Muscle of back (tissue), 11 donors: ENCODE measurements around the gene PRDX1. TPM values are rescaled to one million over a fixed set of nuclear protein-coding genes. Genes with fewer than 3 reads are reported as not detected.
"Not testable (repeated sequence)": the region's sequence is repeated elsewhere in the genome, so short reads cannot be mapped to it uniquely, and the experiment has no call there.

ENCODE experiments used
- DNase-seq, 3 donors: peaks; one replicate each; pipeline versions ENCODE4 v3.0.0 to v3.0.0-alpha.2; 2013
- polyA plus RNA-seq, 10 donors: library from polyadenylated mRNA; unstranded; fragments of 120-200 nt; gene quantifications; one replicate each; pipeline ENCODE4 v1.2.1, GENCODE V29; 2013; ENCODE audit not compliant: insufficient read length in 10 of 10

Gene PRDX1
- polyA plus RNA-seq, 10 donors = 151 to 220 (median 168) TPM

DNA sequence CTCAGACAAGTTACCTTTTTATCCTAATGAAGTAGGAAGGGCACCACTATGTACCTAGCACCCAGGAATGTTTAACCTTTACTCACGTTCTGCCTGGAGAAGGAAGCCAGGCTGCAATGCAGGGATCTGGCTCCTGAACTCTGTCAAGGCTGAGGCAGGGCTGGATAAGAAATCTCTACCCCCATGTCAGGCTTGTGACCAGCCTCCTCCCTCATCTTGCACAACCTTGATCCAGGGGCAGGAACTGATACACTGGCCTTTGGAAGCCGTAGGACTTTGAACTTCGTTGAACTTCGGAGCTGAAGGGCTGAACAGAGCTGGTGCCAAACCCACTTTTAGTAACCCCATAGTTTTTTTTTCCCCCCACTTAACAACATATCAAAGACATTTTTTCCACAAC, 20.9 kb upstream of the PRDX1 start:
- no peak for DNase-seq

DNA sequence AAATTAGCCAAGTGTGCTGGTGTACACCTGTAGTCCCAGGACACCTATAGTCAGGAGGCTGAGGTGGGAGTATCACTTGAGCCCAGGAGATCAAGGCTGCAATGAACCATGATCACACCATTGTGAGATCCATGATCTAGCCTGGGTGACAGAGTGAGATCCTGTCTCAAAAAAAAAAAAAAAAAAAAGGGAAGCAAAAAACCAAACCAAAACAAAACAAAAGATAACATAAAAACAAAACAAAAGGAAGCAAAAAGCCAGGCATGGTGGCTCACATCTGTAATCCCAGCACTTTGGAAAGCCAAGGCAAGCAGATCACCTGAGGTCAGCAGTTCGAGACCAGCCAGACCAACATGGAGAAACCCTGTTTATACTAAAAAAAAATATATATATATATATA, 19.5 kb upstream of the PRDX1 start:
- DNase-seq = no peak

DNA sequence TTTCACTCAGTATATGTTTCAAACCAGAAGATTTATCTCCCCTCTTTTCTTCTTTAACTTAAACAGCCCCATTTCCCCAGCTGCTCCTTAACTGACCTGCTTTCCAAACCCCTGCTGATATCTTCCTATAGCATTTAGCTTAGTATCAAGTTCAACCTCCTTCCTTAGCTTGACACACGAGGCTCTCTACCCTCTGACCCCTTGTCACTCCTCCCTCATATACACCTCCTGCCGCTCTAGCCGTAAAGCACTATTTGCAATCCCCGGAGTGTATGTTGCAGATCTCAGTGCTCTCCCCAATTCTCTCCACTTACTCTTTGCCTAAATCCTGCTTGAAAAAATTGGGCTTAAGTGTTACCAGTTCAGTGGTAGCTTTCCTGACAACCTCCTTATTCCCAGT, 15.2 kb upstream of the PRDX1 start:
- no peak for DNase-seq

DNA sequence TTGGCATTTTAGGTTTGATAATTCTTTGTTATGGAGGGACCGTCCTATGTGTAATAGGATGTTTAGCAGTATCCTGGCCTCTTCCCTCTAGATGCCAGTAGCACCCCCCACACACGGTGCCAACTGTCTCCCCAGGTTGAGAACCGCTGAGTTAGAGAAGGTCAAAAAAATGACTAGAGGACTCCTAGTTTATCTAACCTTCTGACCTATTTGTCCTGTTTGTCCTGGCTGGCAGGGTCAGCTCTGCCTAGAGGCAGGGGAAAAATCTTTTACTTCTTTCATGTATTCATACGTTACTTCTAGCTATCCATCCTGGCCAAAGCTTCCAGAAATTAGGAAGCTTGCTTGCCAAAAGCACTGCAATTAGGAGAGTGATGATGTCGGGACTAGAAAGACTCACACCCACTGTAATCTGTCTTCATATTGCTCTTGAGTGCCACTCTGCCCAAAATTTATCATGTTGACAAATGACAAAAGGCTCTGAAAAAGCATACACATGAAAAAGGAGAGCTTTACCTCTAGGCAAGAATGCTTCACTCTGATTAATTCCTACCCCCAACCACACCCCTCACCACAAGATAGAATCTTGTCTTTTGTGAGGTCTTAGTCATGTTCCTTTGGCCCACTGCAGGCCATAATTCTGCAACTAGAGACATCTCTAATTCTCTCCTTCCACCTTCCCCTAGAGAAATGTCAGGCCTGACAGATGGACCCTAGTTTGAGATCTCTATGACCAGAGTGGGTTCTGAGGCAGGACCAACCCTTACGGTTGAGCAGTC, 14.5 kb upstream of the PRDX1 start:
- DNase-seq = no peak

DNA sequence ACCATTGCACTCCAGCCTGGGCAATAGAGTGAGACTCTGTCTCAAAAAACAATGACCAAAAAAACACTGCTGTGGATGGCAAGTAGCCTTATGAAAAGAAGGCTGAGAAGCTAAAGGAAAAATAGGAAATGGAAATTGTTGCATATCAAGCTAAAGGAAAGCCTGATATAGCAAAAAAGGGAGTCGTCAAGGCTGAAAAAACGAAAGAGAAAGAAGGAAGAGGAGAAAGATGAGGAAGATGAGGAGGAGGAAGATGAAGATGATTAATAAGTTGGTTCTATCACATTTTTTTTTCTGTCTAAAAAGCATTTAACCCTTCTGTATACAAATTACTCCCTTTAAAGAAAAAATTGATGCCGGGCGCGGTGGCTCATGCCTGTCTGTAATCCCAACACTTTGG, 10.2 kb upstream of the PRDX1 start:
- DNase-seq = no peak

DNA sequence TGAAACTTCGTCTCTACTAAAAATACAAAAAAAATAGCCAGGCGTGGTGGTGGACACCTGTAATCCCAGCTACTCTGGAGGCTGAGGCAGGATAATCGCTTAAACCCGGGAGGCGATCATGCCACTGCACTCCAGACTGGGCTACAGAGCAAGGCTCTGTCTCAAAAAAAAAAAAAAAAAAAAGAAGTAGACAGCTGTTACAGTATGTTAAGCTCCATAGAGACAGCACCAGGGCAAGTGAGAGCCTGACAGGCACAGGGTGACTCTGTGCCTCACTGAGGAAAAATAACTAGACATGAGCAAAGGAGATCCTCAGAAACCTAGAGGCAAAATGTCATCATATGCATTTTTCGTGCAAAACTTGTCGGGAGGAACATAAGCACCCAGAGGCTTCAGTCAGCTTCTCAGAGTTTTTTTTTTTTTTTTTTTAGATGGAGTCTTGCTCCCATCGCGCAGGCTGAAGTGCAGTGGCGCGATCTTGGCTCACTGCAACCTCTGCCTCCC, 9.0 kb upstream of the PRDX1 start:
- no peak for DNase-seq

DNA sequence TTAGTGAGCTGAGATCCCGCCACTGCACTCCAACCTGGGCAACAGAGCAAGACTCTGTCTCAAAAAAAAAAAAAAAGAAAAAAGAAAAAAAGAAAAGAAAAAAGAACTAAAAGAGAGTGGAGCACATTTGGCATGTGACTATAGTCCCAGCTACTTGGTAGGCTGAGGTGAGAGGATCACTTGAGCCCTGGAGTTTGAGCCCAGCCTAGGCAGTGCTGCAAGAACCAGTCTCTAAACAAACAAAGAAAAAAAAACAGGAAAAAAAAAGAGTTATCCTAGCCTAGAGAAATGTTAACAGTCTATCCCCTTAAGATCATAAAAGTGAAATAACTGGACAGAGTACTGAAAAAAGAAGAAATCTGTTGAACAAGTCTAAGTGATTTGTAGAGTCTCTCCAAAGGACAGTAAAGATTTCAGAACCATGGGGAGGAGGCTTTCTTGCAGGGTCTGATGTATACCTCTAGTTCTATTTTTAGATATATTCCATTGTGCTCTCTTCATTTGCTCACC, 4.5 kb upstream of the PRDX1 start:
- DNase-seq = no peak

DNA sequence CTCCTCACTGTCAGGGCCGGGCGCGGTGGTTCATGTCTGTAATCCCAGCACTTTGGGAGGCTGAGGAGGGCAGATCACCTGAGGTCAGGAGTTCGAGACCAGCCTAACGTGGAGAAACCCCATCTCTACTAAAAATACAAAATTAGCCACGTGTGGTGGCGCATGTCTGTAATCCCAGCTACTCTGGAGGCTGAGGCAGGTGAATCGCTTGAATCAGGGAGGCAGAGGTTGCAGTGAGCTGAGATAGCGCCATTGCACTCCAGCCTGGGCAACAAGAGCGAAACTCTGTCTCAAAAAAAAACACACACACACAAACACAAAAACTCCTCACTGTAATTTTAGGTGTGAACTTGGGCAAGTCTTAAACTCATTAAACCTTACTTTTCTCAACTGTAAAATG, 2.3 kb upstream of the PRDX1 start:
- DNase-seq = not testable (repeated sequence)

DNA sequence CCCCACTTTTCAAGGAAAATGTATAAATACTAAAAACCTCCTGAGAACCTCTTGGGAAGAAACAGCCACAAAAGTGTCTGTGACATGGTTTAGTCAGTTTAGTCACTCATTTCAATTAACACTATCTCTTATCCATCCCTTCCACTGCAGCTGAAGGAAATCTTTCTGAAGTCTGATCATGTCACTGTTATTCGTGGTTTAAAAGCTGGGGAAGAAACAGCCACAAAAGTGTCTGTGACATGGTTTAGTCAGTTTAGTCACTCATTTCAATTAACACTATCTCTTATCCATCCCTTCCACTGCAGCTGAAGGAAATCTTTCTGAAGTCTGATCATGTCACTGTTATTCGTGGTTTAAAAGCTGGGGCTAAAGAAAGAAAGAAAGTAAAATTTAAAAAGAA, 1.8 kb upstream of the PRDX1 start:
- DNase-seq = not testable (repeated sequence)

DNA sequence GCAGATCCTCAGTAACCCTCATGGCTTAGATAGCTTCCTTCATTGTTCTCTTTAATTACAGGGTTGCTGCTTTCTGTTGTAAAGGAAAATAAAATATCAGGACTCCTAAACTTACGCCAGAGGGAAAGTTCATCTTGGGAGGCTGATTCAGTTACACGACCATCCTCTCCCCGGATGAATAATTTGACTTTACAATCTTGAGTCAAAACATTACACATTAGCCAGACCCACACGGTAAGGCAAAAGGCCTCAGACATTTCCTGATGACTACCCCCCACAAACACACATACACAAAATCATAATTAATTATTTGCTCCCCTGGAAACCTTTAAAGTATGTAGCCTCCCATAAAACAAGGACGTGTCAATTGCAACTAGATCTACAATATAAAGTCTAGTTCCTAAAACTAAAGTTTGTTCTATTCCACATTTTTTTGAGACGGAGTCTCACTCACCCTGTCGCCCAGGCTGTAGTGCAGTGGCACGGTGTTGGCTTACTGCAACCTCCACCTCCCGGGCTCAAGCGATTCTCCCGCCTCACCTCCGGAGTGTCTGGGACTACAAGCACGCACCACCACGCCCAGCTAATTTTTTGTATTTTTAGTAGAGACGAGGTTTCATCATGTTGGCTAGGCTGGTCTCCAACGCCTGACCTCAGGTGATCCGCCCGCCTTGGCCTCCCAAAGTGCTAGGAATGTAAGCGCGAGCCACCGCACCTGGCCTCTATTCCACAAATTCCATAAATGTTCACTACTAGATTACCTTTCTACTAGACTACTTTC, 830 bp upstream of the PRDX1 start:
- DNase-seq = no peak

DNA sequence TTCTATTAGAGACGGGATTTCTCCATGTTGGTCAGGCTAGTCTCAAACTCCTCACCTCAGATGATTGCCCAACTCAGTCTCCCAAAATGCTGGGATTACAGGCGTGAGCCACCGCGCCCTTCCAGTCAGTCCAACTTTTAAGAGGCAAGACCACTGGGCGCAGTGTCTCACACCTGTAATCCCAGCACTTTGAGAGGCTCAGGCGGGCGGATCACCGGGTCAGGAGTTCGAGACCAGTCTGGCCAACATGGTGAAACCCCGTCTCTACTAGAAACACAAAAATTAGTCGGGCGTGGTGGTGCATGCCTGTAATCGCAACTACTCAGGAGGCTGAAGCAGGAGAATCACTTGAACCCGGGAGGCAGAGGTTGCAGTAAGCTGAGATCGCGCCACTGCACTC, 1.9 kb downstream of the PRDX1 start:
- not testable (repeated sequence) for DNase-seq

DNA sequence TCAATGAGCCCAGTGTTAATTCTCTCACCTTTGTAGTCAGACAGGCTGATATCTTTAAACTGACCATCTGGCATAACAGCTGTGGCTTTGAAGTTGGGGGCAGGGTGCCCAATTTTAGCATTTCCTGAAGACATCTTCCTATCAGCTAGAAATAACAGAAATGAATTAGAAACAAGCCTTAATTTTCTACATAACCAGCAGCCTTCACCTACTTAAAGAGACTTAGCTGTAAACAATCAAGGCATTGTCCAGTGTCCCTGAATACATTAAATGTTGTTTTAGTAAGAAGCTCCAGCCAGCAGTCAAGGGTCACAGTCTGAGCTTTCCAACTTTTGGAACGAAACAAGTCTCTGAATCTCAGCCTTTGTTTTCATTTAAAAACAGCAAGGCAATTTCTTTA, 2.8 kb downstream of the PRDX1 start:
- DNase-seq = no peak

DNA sequence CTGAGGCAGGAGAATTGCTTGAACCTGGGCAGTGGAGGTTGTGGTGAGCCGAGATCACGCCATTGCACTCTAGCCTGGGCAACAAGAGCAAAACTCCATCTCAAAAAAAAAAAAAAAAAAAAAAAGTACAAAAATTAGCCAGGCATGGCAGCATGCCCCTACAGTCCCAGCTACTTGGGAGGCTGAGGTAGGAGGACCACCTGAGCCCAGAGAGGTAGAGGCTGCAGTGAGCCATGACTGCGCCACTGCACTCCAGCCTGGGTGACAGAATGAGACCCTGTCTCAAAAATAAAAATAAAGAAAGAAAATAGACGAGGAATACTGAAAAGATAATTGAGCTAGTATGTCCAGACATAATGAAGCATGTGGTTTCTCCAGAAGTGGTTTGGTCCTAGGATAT, 3.3 kb downstream of the PRDX1 start:
- DNase-seq = not testable (repeated sequence)

DNA sequence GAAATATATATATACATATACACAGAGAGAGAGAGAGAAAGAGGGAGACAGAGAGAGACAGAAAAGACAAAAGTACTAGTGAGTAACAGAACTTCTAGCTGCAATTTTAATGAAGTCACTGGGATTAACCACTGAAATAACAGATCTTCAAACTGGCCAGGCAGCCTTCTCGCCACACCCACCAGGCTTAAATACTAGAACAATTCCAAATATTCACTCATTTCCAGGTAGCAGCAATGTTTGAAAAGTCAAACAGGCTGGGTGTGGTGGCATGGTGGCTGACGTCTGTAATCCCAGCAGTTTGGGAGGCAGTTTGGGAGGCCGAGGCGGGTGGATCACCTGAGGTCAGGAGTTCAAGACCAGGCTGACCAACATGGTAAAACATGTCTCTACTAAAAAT, 5.2 kb downstream of the PRDX1 start:
- DNase-seq = no peak

DNA sequence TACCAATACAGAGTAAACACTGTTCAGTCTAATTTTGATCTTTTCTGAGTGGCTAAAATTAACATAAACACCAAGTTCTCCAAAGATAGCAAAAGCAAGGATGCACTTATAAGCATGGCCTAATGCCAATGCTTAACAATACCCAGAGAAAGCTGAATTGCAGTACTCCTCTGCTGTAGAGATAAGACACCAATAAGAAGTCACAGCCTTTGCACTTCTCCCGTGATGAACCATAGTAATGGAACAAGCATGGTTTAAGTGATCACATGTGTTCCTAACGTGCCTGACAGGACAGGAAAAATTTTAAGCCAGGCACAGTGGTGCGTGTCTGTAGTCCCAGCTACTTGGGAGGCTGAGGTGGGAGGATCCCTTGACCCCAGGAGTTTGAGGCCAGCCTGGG, 5.6 kb downstream of the PRDX1 start:
- DNase-seq = no peak

DNA sequence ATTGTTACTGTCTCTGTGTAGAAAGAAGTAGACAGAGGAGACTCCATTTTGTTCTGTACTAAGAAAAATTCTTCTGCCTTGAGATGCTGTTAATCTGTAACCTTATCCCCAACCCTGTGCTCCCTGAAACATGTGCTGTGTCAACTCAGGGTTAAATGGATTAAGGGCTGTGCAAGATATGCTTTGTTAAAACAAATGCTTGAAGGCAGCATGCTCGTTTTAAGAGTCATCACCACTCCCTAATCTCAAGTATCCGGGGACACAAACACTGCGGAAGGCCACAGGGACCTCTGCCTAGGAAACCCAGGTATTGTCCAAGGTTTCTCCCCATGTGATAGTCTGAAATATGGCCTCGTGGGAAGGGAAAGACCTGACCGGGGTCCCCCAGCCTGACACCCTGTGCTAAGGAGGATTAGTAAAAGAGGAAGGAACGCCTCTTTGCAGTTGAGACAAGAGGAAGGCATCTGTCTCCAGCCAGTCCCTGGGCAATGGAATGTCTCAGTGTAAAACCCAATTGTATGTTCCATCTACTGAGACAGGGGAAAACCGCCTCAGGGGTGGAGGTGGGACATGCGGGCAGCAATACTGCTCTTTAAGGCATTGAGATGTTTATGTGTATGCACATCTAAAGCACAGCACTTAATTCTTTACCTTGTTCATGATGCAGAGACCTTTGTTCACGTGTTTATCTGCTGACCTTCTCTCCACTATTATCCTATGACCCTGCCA, 8.0 kb downstream of the PRDX1 start:
- not testable (repeated sequence) for DNase-seq

DNA sequence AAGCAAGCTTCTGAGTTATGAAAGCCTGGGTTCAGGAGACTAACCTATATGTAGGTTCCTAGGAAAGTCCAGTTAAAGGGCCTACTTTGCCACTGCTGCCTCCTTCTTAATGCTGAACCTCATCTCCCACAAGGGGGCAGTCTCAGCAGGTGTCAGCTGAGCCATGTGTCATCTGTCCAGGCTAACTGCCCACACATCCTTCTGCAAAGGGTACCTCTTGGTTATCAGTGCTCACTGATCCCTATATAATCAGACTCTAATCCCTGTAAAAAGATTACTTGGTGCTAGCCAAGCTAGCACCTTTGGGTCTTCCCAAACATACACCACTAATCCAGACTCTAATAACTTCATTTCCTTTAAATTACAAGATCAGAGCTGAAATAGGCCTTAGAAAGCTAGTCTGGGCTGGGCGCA, 9.0 kb downstream of the PRDX1 start:
- peak; percentile 37 to 67 (median 61) for DNase-seq

DNA sequence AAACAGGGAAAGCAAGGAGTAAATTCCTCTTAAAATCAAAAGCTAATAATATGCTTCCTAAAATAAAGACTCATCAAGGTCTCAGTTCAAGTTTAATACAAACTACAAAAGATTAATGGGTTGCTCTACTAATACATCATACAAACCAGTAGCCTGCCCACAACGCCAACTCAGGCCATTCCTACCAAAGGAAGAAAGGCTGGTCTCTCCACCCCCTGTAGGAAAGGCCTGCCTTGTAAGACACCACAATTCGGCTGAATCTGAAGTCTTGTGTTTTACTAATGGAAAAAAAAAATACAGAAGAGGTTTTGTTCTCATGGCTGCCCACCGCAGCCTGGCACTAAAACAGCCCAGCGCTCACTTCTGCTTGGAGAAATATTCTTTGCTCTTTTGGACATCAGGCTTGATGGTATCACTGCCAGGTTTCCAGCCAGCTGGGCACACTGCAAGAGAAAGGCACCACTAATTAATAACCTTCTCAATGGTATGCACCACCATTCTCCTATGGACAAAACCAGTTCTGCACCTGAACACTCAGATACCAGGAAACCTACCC, 10.6 kb downstream of the PRDX1 start:
- DNase-seq = no peak

DNA sequence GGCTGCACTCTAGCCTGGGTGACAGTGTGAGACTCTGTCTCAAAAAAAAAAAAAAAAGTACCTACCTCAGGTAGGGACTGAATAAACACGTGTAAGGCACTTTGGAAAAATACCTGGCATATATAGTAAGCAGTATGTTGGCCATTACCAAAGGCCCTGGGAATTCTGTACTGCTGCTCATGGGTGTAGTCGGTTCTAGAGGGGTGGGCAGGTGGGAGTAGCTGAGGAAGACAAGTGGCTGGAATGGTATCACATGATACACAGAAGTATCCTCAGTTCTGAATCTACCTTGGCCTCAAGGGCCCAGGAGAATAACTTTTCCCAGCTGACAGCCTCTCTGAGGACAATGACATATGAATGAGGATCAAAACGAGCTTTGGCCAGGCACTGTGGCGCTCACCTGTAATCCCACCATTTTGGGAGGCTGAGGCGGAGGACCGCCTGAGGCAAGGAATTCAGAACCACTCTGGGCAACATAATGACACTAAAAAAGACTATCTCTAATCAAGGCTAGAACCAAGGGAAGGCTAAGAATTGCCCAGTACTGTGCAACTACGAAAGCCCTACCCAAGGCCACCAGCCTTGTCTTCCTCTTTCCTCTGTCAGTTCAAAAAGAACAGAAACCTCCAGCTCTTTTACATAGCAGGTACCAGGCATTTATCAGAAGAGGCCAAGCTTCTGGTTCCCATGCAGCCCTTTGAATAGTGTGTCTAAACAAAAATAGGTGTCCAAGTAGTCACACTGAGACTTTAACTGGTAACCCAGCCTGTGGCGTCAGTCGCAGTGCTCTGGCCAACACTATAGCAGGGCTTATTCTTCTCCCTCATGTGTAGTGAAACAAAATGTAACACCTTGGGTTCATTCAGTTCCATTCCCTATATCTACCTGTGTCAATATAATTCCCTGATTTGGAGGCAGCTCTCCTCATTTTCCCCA, 11.4 kb downstream of the PRDX1 start:
- no peak for DNase-seq

DNA sequence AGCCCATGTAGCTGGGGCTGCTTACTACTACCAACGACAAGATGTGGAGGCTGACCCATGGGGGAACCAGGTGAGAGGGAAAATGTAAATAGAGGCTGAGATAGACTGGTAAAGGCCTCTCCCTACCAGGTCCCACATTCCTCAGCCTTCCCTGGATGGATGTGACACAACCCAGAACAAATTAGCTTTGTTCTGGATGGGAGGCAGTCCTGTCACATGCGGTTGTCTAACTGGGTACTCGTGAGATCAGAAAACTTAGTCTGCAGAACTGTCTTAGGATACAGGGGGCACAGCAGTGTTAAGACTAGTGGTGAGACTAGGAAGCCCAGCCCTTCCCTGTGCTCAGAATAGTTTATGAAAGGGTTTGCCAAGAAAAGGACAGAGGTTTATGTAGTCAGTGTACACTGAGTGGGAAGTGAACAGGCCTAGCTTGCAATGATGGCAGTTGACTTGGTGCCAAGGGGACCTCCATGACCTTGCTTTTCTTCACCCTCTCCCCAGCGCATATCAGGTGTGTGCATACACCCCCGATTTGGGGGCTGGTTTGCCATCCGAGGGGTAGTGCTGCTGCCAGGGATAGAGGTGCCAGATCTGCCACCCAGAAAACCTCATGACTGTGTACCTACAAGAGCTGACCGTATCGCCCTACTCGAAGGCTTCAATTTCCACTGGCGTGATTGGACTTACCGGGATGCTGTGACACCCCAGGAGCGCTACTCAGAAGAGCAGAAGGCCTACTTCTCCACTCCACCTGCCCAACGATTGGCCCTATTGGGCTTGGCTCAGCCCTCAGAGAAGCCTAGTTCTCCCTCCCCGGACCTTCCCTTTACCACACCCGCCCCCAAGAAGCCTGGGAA, 13.2 kb downstream of the PRDX1 start:
- no peak for DNase-seq
